ENCODE results near the gene TMEM238. TPM values are rescaled to one million over a fixed set of nuclear protein-coding genes. Genes with fewer than 3 reads are reported as not detected.

Gene TMEM238
- total RNA-seq, 4 donors from 2014 or later, result 1.5 to 1.7 (median 1.6) TPM; not detected in 1

DNA sequence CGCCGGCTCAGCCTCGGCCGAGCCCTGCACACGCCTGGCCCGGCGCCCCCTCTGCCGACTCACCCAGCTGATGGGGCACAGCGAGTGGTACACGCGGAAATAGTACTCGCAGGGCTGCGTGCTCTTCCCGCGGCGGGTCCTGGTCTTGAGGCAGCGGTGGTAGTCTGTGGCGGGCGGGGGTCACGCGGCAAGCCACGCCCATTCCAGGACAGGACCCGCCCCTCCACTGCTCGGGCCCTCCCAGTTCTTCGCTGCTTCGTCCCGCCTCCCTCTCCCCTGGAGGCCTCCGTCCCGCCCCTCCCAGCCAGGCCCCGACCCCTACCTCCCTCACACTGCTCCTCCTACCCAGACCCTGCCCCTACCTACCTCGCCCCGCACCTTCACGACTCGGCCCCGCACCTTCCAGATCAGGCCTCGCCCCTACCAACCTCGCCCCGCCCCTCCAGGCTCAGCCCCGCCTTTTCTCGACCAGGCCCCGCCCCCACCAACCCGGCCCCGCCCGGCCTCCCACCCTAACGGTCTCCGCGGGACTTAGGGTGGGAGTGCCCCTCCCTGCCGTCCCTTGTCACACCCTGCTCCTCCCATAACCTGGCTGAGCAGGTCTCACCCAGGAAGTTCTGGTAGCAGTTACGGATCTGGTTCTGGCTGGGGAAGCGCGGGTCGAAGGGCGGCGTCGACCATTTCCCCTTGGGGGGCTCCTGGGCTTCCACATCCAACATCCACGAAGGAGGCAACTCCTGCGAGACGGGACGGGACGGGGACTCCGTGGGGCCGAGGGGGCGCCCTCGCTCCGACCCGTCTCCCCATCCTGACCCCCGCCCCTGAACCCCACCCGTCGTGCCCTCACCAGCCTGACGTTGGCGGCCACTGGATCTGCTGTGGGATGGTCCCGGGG is 30.0 kb downstream of the TMEM238 start:
- DNase-seq (ENCODE audit: low spot score) (peak; percentile 48), ATAC-seq (ENCODE audit: low FRiP score) (peak; percentile 89)
- TF ChIP-seq, protein P1, sequence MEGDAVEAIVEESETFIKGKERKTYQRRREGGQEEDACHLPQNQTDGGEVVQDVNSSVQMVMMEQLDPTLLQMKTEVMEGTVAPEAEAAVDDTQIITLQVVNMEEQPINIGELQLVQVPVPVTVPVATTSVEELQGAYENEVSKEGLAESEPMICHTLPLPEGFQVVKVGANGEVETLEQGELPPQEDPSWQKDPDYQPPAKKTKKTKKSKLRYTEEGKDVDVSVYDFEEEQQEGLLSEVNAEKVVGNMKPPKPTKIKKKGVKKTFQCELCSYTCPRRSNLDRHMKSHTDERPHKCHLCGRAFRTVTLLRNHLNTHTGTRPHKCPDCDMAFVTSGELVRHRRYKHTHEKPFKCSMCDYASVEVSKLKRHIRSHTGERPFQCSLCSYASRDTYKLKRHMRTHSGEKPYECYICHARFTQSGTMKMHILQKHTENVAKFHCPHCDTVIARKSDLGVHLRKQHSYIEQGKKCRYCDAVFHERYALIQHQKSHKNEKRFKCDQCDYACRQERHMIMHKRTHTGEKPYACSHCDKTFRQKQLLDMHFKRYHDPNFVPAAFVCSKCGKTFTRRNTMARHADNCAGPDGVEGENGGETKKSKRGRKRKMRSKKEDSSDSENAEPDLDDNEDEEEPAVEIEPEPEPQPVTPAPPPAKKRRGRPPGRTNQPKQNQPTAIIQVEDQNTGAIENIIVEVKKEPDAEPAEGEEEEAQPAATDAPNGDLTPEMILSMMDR (IDR thresholded peaks at IDR 0.05), result no peak

DNA sequence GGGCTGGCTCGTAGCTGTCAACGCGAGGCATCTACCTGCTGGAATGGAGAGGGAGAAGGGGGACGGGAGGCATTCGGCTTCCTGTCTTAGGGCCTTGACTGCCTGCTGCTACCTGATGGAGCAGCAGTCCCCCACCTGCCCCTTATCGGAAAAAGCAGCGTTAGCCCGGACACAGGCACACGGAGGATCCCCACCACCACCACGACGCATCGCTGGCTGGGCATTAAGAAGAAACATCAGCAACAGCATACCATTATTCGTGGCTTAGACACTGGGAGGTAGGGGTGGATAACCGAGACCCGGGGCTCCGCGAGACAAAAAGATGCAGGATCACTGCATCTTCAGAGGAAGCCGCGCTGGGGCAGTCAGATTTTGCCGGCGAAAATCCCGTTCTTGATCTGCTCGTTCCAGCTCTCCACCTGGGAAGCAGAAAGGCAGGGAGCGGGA is 30.7 kb downstream of the TMEM238 start:
- no peak for ATAC-seq (ENCODE audit: low FRiP score)
- no peak for DNase-seq (ENCODE audit: low spot score)
- TF ChIP-seq, protein P1 (IDR thresholded peaks at IDR 0.05), result no peak

DNA sequence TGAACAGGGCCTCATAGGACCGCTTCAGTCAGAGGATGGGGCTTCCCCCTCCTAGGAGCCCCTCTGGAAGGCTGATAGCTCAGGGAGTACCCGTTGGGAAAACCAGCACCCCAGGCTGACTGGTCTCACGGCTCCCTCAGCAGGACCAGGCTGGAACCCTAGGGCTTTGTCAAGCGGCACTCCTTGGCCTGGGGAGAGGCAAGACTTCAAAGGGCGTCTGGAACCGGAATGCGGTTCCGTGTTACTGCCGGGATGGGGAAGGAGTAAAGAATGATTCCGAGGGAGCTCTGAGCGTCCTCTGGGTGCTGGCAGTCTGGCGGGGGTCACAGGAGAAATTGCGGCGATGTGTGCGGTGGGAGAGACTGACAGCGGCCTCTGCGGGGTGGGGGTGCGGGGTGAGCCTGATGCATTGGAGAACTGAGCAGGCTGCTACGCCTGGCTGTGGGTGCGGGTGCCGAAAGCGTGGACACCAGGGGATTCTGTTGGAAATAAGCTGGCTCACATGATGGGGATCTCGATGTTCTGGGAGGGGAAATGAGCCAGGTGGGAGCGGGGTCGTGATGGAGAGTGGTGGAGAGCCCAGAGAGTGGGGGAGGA is 31.4 kb downstream of the TMEM238 start:
- ATAC-seq (ENCODE audit: low FRiP score) (no peak), DNase-seq (ENCODE audit: low spot score) (no peak)
- TF ChIP-seq, protein P1 (IDR thresholded peaks at IDR 0.05), result no peak

DNA sequence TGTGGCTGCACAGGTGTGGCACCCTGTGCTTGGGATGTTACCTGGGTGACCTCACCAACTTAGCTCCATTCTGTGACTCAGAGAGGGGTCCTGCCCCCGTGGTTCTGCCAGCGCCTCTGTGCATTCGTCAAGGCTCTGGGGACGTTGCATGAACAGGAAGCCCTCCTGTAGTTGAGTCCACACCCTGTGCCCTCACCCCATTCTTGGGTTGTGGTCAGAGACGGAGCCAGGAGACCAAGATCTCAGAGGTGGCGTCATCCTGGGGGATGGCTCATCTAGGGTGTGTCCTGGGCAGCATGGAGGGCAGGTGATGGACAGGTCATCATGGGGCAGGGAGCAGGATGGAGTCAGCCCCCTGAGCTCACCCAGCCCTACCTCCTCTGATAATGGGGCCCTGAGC is 32.1 kb downstream of the TMEM238 start:
- DNase-seq (ENCODE audit: low spot score) (no peak), ATAC-seq (ENCODE audit: low FRiP score) (no peak)
- TF ChIP-seq, protein P1 (IDR thresholded peaks at IDR 0.05), result no peak

DNA sequence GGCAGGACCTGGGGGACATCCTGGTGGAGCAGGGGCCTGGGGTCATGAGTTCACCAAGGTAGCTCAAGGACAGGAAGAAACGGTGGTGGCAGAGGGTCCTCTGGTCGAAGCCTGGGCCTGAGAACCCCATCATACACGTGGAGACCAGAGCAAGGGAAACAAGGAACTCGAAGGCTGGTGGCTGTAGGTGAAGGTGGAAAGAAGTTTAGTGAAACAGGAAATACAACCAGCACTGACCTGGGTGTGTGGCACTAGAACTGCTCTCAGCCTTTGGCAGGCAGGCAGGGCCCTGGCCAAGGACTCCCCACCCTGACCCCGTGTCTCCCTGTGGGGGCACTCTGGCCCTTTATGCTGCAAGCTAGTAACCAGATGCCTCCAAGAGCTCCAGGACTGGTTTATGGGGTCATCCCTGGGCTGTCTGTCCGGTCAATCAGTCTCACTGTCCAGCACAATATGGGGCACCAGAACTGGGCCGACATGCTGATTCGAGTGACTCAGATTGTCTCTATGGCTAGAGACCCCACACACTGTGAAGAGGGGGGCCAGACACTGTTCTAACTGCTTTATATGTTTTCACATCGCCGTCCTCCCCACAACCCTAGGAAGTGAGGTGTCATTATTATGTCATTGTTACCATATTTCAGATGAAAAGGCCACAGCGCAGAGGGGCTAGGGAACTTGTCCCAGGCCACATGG is 33.3 kb downstream of the TMEM238 start:
- no peak for ATAC-seq (ENCODE audit: low FRiP score)
- TF ChIP-seq, protein P1 (IDR thresholded peaks at IDR 0.05), result no peak
- DNase-seq (ENCODE audit: low spot score), result no peak

DNA sequence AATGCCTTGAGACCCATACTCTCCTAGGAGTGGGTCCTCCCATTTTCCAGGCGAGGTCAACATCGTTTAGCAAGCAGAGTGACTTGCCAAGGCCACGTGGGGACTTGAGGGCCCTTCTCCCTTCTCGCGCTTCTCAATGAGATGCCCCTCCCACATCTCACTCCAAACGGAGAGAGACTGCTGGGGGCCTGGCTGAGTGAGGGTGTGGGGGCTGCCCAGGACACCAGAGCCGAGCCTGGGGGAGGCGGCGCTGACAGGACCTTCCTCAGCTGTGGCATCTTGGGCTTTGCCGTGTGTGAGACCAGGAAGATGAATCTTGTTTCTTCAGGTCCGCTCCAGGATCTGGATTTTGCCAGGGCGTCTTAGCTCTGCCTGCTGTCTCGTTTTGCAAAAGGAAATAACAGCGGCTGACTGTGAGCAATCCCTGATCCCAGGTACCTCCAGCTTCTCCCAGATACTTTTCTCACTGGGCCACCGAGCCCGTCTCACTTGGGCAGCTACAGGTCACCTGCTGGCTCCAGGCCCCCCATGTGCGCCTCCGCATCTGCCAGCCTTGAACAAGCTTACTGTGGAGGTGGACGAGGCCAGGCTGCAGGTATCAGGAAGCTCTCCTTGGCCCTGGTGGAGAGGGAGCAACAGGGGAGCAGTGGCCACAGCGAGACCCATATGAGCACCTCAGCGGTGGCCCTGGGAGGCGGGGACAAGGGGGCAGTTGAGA is 35.6 kb downstream of the TMEM238 start:
- TF ChIP-seq, protein P1 (IDR thresholded peaks at IDR 0.05), result no peak
- DNase-seq (ENCODE audit: low spot score) (no peak), ATAC-seq (ENCODE audit: low FRiP score) (no peak)
